MCF 10A (cell line): ENCODE measurements around the gene CD44. TPM values are rescaled to one million over a fixed set of nuclear protein-coding genes. Genes with fewer than 3 reads are reported as not detected.

Experiments
- BruUV-seq: library from RNA; stranded (reverse); fragments of 400-500 nt; replicated peaks from 2 replicates; lab custom pipeline; 2021; lab: Mats Ljungman, UMichigan
- CTCF ChIA-PET: fragments of 300-600 bp; sonication (Branson Sonifier 250); formaldehyde crosslinking; extraction: SDS; loops from one replicate; lab custom pipeline; 2021; ENCODE audit warnings: antibody characterized with exemption, inconsistent platforms; lab: Yijun Ruan, JAX
- POLR2A ChIA-PET: fragments of 300-600, 350-650 bp; sonication (Branson Sonifier 250); formaldehyde crosslinking; extraction: SDS; loops from one replicate; lab custom pipeline; 2020; ENCODE audit warnings: antibody characterized with exemption, inconsistent platforms; lab: Yijun Ruan, JAX
- DNase-seq: peaks from one replicate; pipeline ENCODE4 v3.0.0-alpha.2; 2018; ENCODE audit not compliant: unreplicated experiment
- H3K27ac Mint-ChIP-seq: one replicate; pipeline ENCODE4 v1.8.0; 2022; ENCODE audit warnings: mild to moderate bottlenecking, low read depth, mixed read lengths; ENCODE audit not compliant: unreplicated experiment
- H3K27me3 Mint-ChIP-seq: one replicate; pipeline ENCODE4 v1.8.0; 2022; ENCODE audit warnings: mixed read lengths; ENCODE audit not compliant: insufficient read depth, unreplicated experiment
- H3K36me3 Mint-ChIP-seq: one replicate; pipeline ENCODE4 v1.8.0; 2022; ENCODE audit warnings: mild to moderate bottlenecking, moderate library complexity, mixed read lengths; ENCODE audit not compliant: insufficient read depth, unreplicated experiment
- H3K4me1 Mint-ChIP-seq: one replicate; pipeline ENCODE4 v1.8.0; 2022; ENCODE audit warnings: mixed read lengths; ENCODE audit not compliant: insufficient read depth, unreplicated experiment
- H3K4me3 Mint-ChIP-seq: one replicate; pipeline ENCODE4 v1.8.0; 2022; ENCODE audit warnings: mild to moderate bottlenecking, moderate library complexity, mixed read lengths; ENCODE audit not compliant: unreplicated experiment
- H3K9me3 Mint-ChIP-seq: one replicate; pipeline ENCODE4 v1.8.0; 2022; ENCODE audit warnings: mixed read lengths; ENCODE audit not compliant: unreplicated experiment
- intact Hi-C: fragments of 100-400 bp; cut with micrococcal nuclease; formaldehyde crosslinking; loops from 2 replicates; pipeline ENCODE4 v1.14.1; 2022
- total RNA-seq: library from RNA; stranded (reverse); gene quantifications from 2 replicates; pipeline ENCODE4 v1.2.3, GENCODE V29; 2022
- TF ChIP-seq, protein P1 (sequence below): fragments of 200-600 bp; IDR thresholded peaks from one replicate; pipeline ENCODE4 v1.8.0; 2022; ENCODE audit warnings: antibody characterized with exemption, mild to moderate bottlenecking; ENCODE audit not compliant: unreplicated experiment

Gene CD44
- total RNA-seq, 1 experiment from 2014 or later, result 446 TPM

DNA sequence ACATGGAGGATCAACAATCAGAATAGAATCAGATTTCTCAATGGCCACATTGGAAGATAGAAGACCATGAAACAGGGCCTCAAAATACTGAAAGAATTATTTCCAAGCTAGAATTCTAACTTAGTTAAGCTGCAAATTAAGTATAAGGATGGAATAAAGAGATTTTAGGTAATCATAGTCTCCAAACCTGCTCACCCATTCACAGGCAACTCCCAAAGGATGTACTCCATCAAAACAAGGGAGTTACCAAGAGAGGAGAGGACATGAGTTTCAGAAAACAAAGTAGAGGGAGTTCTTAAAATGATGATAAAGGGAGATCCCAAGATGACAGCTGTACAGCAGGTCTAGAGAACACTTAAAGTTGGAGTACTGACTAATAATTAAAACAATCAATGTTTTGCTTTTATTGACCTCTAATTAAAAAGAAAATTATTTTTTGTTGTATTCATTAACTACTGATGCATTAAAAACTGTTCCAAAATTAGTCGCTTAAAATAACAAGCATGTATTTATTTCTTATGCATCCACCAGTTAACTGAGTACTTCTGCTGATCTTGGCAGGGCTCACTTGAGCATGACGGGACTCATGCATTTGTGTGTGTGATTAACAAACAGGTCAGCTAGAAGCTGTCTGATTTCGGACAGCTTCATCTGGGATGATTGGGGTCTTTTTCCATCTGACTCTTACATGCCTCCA lies 95.6 kb downstream of the CD44 start:
- ChIA-PET CTCF (interaction anchor here (0.7 to 1.5 kb wide), 4 partner anchors 20 to 237 kb away, joined by 3 to 4 read pairs (median 4); no protein-coding TSS in a partner anchor), POLR2A (interaction anchor here (0.5 to 1.2 kb wide), 3 partner anchors 39 to 70 kb away, joined by 3 to 4 read pairs (median 3); no protein-coding TSS in a partner anchor)
- H3K9me3 Mint-ChIP-seq, result no peaks in the 10 kb centered on the region
- TF ChIP-seq, protein P1, sequence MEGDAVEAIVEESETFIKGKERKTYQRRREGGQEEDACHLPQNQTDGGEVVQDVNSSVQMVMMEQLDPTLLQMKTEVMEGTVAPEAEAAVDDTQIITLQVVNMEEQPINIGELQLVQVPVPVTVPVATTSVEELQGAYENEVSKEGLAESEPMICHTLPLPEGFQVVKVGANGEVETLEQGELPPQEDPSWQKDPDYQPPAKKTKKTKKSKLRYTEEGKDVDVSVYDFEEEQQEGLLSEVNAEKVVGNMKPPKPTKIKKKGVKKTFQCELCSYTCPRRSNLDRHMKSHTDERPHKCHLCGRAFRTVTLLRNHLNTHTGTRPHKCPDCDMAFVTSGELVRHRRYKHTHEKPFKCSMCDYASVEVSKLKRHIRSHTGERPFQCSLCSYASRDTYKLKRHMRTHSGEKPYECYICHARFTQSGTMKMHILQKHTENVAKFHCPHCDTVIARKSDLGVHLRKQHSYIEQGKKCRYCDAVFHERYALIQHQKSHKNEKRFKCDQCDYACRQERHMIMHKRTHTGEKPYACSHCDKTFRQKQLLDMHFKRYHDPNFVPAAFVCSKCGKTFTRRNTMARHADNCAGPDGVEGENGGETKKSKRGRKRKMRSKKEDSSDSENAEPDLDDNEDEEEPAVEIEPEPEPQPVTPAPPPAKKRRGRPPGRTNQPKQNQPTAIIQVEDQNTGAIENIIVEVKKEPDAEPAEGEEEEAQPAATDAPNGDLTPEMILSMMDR, result no peak
- H3K4me3 Mint-ChIP-seq, result no peak overlapping the region
- H3K36me3 Mint-ChIP-seq, result peaks cover 16% of the 10 kb centered on the region
- no TSS peak for BruUV-seq
- no peaks in the 10 kb centered on the region for H3K27me3 Mint-ChIP-seq
- no peak overlapping the region for H3K27ac Mint-ChIP-seq
- DNase-seq, result no peak
- intact Hi-C loops, result loop anchor here (5.0 kb wide), 1 partner anchor 92 kb away; no protein-coding TSS in a partner anchor
- peaks cover 22% of the 10 kb centered on the region for H3K4me1 Mint-ChIP-seq

DNA sequence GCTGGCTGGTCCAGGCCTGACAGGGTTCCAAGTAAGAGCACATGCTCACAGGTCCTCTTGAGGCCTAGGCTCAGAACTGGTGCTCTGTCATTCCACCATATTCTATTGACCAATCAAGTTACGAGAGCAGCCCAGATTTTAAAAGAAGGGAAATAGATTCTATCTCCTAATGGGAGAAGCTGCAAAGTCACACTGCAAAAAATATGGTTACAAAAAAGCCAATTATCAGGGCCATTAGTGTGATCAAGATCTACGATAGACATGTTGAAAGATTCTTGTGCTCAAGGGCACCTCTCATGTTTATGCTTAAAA lies 96.1 kb downstream of the CD44 start:
- H3K4me1 Mint-ChIP-seq, result peaks cover 22% of the 10 kb centered on the region
- DNase-seq, result no peak
- H3K9me3 Mint-ChIP-seq, result no peaks in the 10 kb centered on the region
- ChIA-PET CTCF (interaction anchor here (0.7 to 1.5 kb wide), 4 partner anchors 11 to 237 kb away, joined by 3 to 5 read pairs (median 4); no protein-coding TSS in a partner anchor), POLR2A (interaction anchor here (0.5 to 1.2 kb wide), 3 partner anchors 15 to 69 kb away, joined by 3 read pairs; no protein-coding TSS in a partner anchor)
- no peak overlapping the region for H3K4me3 Mint-ChIP-seq
- intact Hi-C loops, result loop anchor here (5.0 kb wide), 1 partner anchor 93 kb away; no protein-coding TSS in a partner anchor
- peaks cover 11% of the 10 kb centered on the region for H3K36me3 Mint-ChIP-seq
- no peaks in the 10 kb centered on the region for H3K27me3 Mint-ChIP-seq
- TF ChIP-seq, protein P1, result no peak
- BruUV-seq, result no TSS peak
- H3K27ac Mint-ChIP-seq, result no peak overlapping the region

DNA sequence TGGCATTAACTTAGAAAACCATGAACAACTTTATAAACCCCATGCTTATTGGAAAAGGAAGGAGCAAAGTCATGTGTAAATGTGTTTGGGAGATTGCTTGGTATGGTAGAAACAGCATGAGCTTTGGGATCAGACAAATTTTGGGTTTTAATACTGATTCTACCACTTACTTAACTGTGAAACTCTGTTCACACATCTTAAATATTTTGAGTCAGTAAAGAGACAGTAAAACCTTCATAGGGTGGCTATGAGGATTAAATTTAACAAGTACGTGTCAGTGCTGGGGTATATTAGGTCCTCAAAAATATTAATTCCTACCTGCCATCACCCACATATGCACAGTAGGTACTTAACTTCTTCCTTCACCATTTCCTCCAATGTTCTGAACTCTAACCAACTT lies 96.5 kb downstream of the CD44 start:
- H3K27ac Mint-ChIP-seq, result no peak overlapping the region
- H3K9me3 Mint-ChIP-seq, result no peaks in the 10 kb centered on the region
- no peak for DNase-seq
- ChIA-PET CTCF (interaction anchor here (0.5 to 1.5 kb wide), 9 partner anchors 10 to 309 kb away, joined by 3 to 5 read pairs (median 3); no protein-coding TSS in a partner anchor), POLR2A (interaction anchor here (0.7 to 1.4 kb wide), 4 partner anchors 15 to 69 kb away, joined by 3 to 6 read pairs (median 3); no protein-coding TSS in a partner anchor)
- H3K4me1 Mint-ChIP-seq, result peaks cover 22% of the 10 kb centered on the region
- peaks cover 9% of the 10 kb centered on the region for H3K36me3 Mint-ChIP-seq
- no peaks in the 10 kb centered on the region for H3K27me3 Mint-ChIP-seq
- TF ChIP-seq, protein P1, result no peak
- BruUV-seq, result no TSS peak
- no peak overlapping the region for H3K4me3 Mint-ChIP-seq
- intact Hi-C loops, result loop anchor here (5.0 kb wide), 1 partner anchor 93 kb away; no protein-coding TSS in a partner anchor

DNA sequence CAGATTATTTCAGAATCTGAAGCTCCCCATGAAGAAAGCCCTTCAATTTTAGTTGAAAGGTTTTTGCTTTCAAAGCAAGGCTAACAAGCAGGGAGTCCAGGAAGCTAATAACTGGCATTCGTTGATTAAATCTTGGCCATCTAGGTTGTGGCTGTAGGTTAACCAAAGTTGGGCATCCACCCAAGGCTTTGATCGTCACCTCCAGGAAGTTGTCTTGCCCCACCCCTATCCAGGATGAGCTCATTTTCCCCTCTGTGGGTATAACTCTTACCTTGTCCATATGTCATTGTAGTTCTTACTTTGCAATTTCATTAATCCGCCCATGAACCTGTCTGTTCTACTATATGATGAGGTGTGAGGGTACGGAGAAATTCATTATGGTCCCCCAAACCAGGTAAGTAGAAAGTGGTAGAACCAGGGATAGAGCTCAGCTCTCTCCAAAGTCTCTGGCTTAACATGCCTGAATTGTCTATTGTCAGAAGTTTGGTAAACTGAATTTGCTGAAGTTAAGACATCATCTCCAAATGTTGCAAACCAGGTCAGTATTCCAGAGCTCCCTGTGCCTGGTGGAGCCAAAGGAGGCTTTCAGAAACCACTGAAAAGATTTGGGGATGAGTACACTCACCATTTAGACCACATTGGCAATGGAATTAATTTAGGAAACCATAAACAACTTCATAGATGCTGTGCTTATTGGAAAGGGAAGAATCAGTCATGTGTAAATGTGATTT lies 97.1 kb downstream of the CD44 start:
- CTCF ChIA-PET, result interaction anchor here (0.5 to 1.6 kb wide), 11 partner anchors 10 to 309 kb away, joined by 3 to 5 read pairs (median 3); no protein-coding TSS in a partner anchor
- Mint-ChIP-seq H3K4me1 (peaks cover 22% of the 10 kb centered on the region), H3K27me3 (no peaks in the 10 kb centered on the region), H3K9me3 (no peaks in the 10 kb centered on the region), H3K4me3 (no peak overlapping the region), H3K36me3 (peaks cover 3% of the 10 kb centered on the region), H3K27ac (peak overlapping the region; percentile 14)
- no TSS peak for BruUV-seq
- DNase-seq, result peak; percentile 74
- TF ChIP-seq, protein P1, result no peak
- POLR2A ChIA-PET, result interaction anchor here (0.7 to 1.4 kb wide), 5 partner anchors 16 to 148 kb away, joined by 3 to 6 read pairs (median 3); no protein-coding TSS in a partner anchor
- intact Hi-C loops, result loop anchor here (5.0 kb wide), 1 partner anchor 94 kb away; no protein-coding TSS in a partner anchor
